ENCODE results near the gene CYB5D1.

Gene CYB5D1

DNA sequence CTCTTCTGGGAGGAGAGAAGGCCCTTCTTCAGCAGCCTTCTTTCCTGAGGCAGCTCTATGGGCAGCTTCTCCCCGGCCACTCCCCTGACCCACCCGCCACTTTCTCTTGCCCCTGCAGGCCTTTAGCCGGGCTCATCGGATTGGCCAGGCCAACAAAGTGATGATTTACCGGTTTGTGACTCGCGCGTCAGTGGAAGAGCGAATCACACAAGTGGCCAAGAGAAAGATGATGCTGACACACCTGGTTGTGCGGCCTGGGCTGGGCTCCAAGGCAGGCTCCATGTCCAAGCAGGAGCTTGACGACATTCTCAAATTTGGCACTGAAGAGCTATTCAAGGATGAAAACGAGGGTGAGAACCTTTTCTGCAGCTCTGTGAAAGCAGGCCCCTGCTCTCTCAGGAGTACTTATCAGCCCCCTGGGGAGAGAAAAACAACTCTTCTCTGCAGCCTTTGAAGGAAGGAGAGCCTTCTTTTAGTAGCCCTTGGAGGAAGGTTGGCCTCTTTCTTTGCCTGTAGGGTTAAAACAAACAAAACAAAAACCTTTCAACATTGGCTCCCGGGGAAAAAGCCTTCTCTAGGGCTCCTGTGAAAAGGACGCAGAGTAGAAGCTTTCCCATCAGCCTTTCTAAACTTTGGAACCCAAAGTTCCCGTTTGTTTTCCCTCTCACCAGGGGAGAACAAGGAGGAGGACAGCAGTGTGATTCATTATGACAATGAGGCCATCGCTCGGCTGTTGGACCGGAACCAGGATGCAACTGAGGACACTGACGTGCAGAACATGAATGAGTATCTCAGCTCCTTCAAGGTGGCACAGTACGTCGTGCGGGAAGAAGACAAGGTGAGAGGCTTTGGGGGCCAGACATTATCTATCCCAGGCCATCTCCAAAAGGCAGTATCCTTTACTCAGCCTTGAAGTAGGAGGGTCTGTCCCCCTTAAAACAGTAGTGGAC is 45.6 kb downstream of the CYB5D1 start:
- TF ChIP-seq, protein P1, sequence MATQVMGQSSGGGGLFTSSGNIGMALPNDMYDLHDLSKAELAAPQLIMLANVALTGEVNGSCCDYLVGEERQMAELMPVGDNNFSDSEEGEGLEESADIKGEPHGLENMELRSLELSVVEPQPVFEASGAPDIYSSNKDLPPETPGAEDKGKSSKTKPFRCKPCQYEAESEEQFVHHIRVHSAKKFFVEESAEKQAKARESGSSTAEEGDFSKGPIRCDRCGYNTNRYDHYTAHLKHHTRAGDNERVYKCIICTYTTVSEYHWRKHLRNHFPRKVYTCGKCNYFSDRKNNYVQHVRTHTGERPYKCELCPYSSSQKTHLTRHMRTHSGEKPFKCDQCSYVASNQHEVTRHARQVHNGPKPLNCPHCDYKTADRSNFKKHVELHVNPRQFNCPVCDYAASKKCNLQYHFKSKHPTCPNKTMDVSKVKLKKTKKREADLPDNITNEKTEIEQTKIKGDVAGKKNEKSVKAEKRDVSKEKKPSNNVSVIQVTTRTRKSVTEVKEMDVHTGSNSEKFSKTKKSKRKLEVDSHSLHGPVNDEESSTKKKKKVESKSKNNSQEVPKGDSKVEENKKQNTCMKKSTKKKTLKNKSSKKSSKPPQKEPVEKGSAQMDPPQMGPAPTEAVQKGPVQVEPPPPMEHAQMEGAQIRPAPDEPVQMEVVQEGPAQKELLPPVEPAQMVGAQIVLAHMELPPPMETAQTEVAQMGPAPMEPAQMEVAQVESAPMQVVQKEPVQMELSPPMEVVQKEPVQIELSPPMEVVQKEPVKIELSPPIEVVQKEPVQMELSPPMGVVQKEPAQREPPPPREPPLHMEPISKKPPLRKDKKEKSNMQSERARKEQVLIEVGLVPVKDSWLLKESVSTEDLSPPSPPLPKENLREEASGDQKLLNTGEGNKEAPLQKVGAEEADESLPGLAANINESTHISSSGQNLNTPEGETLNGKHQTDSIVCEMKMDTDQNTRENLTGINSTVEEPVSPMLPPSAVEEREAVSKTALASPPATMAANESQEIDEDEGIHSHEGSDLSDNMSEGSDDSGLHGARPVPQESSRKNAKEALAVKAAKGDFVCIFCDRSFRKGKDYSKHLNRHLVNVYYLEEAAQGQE (IDR thresholded peaks at IDR 0.05; ENCODE audit: insufficient replicate concordance, low read depth) = no peak
- TF ChIP-seq POLR2AphosphoS5 (IDR thresholded peaks at IDR 0.05; ENCODE audit: low read depth) (no peak), SPI1 (IDR thresholded peaks at IDR 0.05; ENCODE audit: borderline replicate concordance, low read depth) (no peak), GABPA (IDR thresholded peaks at IDR 0.05; ENCODE audit: low read depth) (no peak)
- TF ChIP-seq, protein P2, sequence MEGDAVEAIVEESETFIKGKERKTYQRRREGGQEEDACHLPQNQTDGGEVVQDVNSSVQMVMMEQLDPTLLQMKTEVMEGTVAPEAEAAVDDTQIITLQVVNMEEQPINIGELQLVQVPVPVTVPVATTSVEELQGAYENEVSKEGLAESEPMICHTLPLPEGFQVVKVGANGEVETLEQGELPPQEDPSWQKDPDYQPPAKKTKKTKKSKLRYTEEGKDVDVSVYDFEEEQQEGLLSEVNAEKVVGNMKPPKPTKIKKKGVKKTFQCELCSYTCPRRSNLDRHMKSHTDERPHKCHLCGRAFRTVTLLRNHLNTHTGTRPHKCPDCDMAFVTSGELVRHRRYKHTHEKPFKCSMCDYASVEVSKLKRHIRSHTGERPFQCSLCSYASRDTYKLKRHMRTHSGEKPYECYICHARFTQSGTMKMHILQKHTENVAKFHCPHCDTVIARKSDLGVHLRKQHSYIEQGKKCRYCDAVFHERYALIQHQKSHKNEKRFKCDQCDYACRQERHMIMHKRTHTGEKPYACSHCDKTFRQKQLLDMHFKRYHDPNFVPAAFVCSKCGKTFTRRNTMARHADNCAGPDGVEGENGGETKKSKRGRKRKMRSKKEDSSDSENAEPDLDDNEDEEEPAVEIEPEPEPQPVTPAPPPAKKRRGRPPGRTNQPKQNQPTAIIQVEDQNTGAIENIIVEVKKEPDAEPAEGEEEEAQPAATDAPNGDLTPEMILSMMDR (IDR thresholded peaks at IDR 0.05; ENCODE audit: insufficient read depth, low read length) = no peak
- Histone ChIP-seq H3K27ac (replicated peaks) (no peak overlapping the region), H3K27me3 (ENCODE audit: insufficient read depth, poor library complexity, severe bottlenecking) (no peaks in the 10 kb centered on the region), H3K4me3 (replicated peaks; ENCODE audit: insufficient read depth, low read length) (no peak overlapping the region)
- DNase-seq (ENCODE audit: low read depth in 1 of 2, low spot score in 1 of 2) = no peak

DNA sequence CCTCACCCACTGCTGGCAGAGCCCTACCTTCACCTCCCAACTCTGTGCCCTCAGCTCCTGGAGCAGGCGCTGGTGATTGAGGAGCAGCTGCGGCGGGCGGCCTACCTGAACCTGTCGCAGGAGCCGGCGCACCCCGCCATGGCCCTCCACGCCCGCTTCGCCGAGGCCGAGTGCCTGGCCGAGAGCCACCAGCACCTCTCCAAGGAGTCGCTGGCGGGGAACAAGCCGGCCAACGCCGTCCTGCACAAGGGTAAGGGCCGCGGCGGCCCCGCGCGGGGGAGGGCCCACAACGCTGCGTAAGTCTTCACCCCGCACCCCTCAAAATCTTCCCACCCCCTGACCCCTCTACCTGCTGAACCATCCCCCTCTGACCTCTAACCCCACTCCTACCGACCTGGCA is 51.3 kb downstream of the CYB5D1 start:
- TF ChIP-seq, protein P1 (IDR thresholded peaks at IDR 0.05; ENCODE audit: insufficient replicate concordance, low read depth) = no peak
- TF ChIP-seq, protein P2 (IDR thresholded peaks at IDR 0.05; ENCODE audit: insufficient read depth, low read length) = no peak
- no peak for TF ChIP-seq SPI1 (IDR thresholded peaks at IDR 0.05; ENCODE audit: borderline replicate concordance, low read depth)
- no peak for TF ChIP-seq GABPA (IDR thresholded peaks at IDR 0.05; ENCODE audit: low read depth)
- TF ChIP-seq POLR2AphosphoS5 (IDR thresholded peaks at IDR 0.05; ENCODE audit: low read depth) = no peak
- H3K27me3 ChIP-seq (ENCODE audit: insufficient read depth, poor library complexity, severe bottlenecking) = no peaks in the 10 kb centered on the region
- no peak for DNase-seq (ENCODE audit: low read depth in 1 of 2, low spot score in 1 of 2)
- H3K27ac ChIP-seq (replicated peaks) = no peak overlapping the region
- no peak overlapping the region for H3K4me3 ChIP-seq (replicated peaks; ENCODE audit: insufficient read depth, low read length)

DNA sequence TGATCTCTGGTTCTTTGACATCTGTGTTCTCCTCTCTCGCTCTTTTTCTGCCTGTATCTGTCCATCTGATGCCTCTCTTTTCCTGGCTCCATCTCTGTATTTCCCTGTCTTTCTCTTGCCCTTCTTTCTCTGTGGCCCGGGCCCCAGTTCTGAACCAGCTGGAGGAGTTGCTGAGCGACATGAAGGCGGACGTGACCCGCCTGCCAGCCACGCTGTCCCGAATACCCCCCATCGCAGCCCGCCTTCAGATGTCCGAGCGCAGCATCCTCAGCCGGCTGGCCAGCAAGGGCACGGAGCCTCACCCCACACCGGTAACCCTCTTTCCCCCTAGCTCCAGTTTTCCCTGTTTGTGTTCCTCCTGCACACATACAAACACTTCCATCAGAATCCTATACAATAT is 52.5 kb downstream of the CYB5D1 start:
- no peaks in the 10 kb centered on the region for H3K27me3 ChIP-seq (ENCODE audit: insufficient read depth, poor library complexity, severe bottlenecking)
- H3K4me3 ChIP-seq (replicated peaks; ENCODE audit: insufficient read depth, low read length) = no peak overlapping the region
- no peak for TF ChIP-seq GABPA (IDR thresholded peaks at IDR 0.05; ENCODE audit: low read depth)
- TF ChIP-seq, protein P2 (IDR thresholded peaks at IDR 0.05; ENCODE audit: insufficient read depth, low read length) = no peak
- TF ChIP-seq POLR2AphosphoS5 (IDR thresholded peaks at IDR 0.05; ENCODE audit: low read depth) = no peak
- no peak for TF ChIP-seq SPI1 (IDR thresholded peaks at IDR 0.05; ENCODE audit: borderline replicate concordance, low read depth)
- TF ChIP-seq, protein P1 (IDR thresholded peaks at IDR 0.05; ENCODE audit: insufficient replicate concordance, low read depth) = no peak
- H3K27ac ChIP-seq (replicated peaks) = no peak overlapping the region
- no peak for DNase-seq (ENCODE audit: low read depth in 1 of 2, low spot score in 1 of 2)

All from HL-60 (cell line).